Omental fat pad (tissue), 4 donors: ENCODE results near the gene ANKK1. TPM values are rescaled to one million over a fixed set of nuclear protein-coding genes. Genes with fewer than 3 reads are reported as not detected.

ENCODE experiments used
- ATAC-seq: fragments of 150-250 bp; one replicate; pipeline ENCODE4 v1.9.1; 2016; ENCODE audit warnings: mild to moderate bottlenecking, moderate library complexity; ENCODE audit not compliant: low FRiP score
- DNase-seq: peaks from one replicate; pipeline ENCODE4 v3.0.0-alpha.2; 2019; ENCODE audit warnings: low spot score
- total RNA-seq, 4 donors: library from RNA; depleted of rRNA; stranded (reverse); fragments of >200 nt; gene quantifications; one replicate each; pipeline ENCODE4 v1.1.0, GENCODE V29; 2016
- TF ChIP-seq, protein P1 (sequence below), 3 donors: fragments of 450-650 bp; IDR thresholded peaks; one replicate each; pipeline ENCODE4 v1.5.1; 2016 to 2017; ENCODE audit warnings: antibody characterized with exemption in 3 of 3, mild to moderate bottlenecking in 3 of 3, moderate library complexity in 2 of 3

The ANKK1 gene
- total RNA-seq, 4 donors from 2014 or later, result 0.24 to 1.7 TPM; not detected in 2

- TF ChIP-seq, protein P1, sequence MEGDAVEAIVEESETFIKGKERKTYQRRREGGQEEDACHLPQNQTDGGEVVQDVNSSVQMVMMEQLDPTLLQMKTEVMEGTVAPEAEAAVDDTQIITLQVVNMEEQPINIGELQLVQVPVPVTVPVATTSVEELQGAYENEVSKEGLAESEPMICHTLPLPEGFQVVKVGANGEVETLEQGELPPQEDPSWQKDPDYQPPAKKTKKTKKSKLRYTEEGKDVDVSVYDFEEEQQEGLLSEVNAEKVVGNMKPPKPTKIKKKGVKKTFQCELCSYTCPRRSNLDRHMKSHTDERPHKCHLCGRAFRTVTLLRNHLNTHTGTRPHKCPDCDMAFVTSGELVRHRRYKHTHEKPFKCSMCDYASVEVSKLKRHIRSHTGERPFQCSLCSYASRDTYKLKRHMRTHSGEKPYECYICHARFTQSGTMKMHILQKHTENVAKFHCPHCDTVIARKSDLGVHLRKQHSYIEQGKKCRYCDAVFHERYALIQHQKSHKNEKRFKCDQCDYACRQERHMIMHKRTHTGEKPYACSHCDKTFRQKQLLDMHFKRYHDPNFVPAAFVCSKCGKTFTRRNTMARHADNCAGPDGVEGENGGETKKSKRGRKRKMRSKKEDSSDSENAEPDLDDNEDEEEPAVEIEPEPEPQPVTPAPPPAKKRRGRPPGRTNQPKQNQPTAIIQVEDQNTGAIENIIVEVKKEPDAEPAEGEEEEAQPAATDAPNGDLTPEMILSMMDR (IDR thresholded peaks at IDR 0.05), result no peak
- DNase-seq (no peak), ATAC-seq (no peak)
These were observed 11.3 kb downstream of the ANKK1 start for GRCh38 chr11:113398669-113399430.

GRCh38 chr11:113400631-113401230 lies 13.2 kb downstream of the ANKK1 start:
- TF ChIP-seq, protein P1 (IDR thresholded peaks at IDR 0.05), result no peak
- DNase-seq (no peak), ATAC-seq (no peak)

DNA sequence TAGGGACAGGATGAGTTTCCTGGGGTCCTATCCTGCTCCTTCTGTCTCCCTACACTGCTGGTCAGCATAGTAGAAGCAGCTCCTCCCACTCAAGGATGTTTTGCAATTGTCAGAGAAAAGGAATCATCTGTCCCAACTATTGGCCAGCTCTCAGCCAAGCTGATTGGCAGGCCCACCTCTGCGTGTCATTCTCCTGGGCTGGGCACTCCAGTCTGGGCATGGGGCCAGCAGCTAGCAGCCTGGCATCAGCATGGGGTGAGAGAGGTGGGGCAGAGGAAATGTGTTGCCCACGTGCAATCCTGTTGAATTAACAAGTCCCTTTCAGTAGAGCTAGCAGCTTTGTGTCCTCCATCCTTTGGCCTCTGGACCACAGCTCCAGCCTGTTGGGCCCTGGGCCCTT lies 14.1 kb downstream of the ANKK1 start:
- TF ChIP-seq, protein P1 (IDR thresholded peaks at IDR 0.05), result no peak
- ATAC-seq (no peak), DNase-seq (no peak)

DNA sequence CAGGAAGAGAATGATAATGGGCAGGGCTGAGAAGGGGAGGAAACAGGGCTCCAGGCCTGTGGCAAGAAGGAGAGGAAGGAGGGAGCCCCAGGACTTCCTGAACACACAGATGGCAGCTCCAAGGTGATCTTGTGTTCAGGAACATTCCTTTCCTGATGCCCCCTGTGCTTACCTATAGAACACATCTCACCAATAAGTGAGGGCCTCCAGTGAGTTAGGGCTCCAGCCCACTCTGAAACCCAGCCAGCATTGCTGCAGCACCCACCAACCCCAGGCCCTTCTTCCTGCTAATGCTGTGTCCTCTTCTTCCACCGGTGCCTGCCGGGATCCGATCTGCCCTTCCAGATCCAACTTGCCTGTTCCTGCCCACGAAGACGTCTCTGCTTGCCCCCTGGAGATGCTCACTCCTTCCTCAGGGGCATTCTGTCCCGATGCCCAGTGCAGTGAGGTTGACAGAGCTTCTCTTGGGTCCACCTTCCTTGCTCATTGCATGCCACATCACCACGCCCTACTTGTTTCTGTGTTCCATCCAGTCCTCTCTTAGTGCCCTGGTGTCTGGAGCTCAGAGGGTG lies 17.4 kb downstream of the ANKK1 start:
- TF ChIP-seq, protein P1 (IDR thresholded peaks at IDR 0.05), result no peak
- peak; percentile 6 for DNase-seq
- ATAC-seq, result no peak

GRCh38 chr11:113405724-113406478 lies 18.3 kb downstream of the ANKK1 start:
- no peak for ATAC-seq
- no peak for DNase-seq
- TF ChIP-seq, protein P1 (IDR thresholded peaks at IDR 0.05), result no peak

- ATAC-seq (no peak), DNase-seq (no peak)
- TF ChIP-seq, protein P1 (IDR thresholded peaks at IDR 0.05), result no peak
These were observed 19.6 kb downstream of the ANKK1 start for GRCh38 chr11:113407163-113407562.
